Measurements from ENCODE around the gene SHROOM3. TPM values are rescaled to one million over a fixed set of nuclear protein-coding genes. Genes with fewer than 3 reads are reported as not detected.

The SHROOM3 gene
- total RNA-seq, 1 donor from 2014 or later, result 33.2 TPM

- peak; percentile 96 for DNase-seq (ENCODE audit: low spot score)
These were observed 189.2 kb downstream of the SHROOM3 start for GRCh38 chr4:76624241-76624681.

- no peak for DNase-seq (ENCODE audit: low spot score)
These were observed 190.1 kb downstream of the SHROOM3 start for GRCh38 chr4:76624931-76625715.

GRCh38 chr4:76626686-76627465 lies 191.8 kb downstream of the SHROOM3 start:
- no peak for DNase-seq (ENCODE audit: low spot score)

GRCh38 chr4:76628251-76628650 lies 193.2 kb downstream of the SHROOM3 start:
- DNase-seq (ENCODE audit: low spot score), result no peak

- DNase-seq (ENCODE audit: low spot score), result no peak
These were observed 195.7 kb downstream of the SHROOM3 start for GRCh38 chr4:76630741-76631140.

- no peak for DNase-seq (ENCODE audit: low spot score)
These were observed 199.2 kb downstream of the SHROOM3 start for GRCh38 chr4:76634220-76634619.

- no peak for DNase-seq (ENCODE audit: low spot score)
These were observed 202.8 kb downstream of the SHROOM3 start for GRCh38 chr4:76637712-76638361.

GRCh38 chr4:76639288-76639687 lies 204.3 kb downstream of the SHROOM3 start:
- no peak for DNase-seq (ENCODE audit: low spot score)

GRCh38 chr4:76640353-76640910 lies 205.4 kb downstream of the SHROOM3 start:
- no peak for DNase-seq (ENCODE audit: low spot score)

GRCh38 chr4:76641351-76641750 lies 206.3 kb downstream of the SHROOM3 start:
- DNase-seq (ENCODE audit: low spot score), result no peak

GRCh38 chr4:76641758-76642157 lies 206.7 kb downstream of the SHROOM3 start:
- DNase-seq (ENCODE audit: low spot score), result no peak

GRCh38 chr4:76644831-76645485 lies 209.9 kb downstream of the SHROOM3 start:
- no peak for DNase-seq (ENCODE audit: low spot score)

GRCh38 chr4:76649086-76649485 lies 214.1 kb downstream of the SHROOM3 start:
- DNase-seq (ENCODE audit: low spot score), result no peak

- no peak for DNase-seq (ENCODE audit: low spot score)
These were observed 216.6 kb downstream of the SHROOM3 start for GRCh38 chr4:76651616-76652015.

GRCh38 chr4:76652389-76652788 lies 217.4 kb downstream of the SHROOM3 start:
- no peak for DNase-seq (ENCODE audit: low spot score)

GRCh38 chr4:76654084-76654483 lies 219.1 kb downstream of the SHROOM3 start:
- no peak for DNase-seq (ENCODE audit: low spot score)

GRCh38 chr4:76654791-76655190 lies 219.8 kb downstream of the SHROOM3 start:
- no peak for DNase-seq (ENCODE audit: low spot score)

GRCh38 chr4:76655566-76656479 lies 220.8 kb downstream of the SHROOM3 start:
- no peak for DNase-seq (ENCODE audit: low spot score)

- DNase-seq (ENCODE audit: low spot score), result no peak
These were observed 222.4 kb downstream of the SHROOM3 start for GRCh38 chr4:76657443-76657842.
